ENCODE results near the gene HDHD3. TPM values are rescaled to one million over a fixed set of nuclear protein-coding genes. Genes with fewer than 3 reads are reported as not detected.

HDHD3 gene
- polyA plus RNA-seq, 3 donors, result 8.3 to 12.0 (median 9.2) TPM

DNA sequence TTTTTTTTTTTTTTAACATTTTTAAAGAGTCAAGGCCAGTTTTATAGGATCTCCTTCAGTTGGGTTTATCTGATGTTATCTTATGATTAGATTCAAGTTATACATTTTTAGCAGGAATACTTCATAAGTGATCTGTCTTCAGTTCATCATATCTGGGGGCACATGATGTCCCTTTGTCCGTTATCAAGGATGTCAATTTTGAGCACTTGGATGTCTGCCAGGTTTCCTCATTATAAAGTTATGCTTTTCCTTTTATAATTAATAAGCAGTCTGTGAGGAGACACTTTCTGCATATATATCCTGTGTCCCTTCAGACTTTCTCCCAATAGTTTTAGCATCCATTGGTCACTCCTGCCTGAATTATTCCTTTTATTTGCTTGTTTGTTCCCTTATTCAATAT lies 11.8 kb downstream of the HDHD3 start:
- H3K36me3 ChIP-seq (replicated peaks in 1 of 2; ENCODE audit: control insufficient read depth in 1 of 2, insufficient read depth in 2 of 2, low read length in 2 of 2), result no peaks in the 10 kb centered on the region
- TF ChIP-seq, protein P1, sequence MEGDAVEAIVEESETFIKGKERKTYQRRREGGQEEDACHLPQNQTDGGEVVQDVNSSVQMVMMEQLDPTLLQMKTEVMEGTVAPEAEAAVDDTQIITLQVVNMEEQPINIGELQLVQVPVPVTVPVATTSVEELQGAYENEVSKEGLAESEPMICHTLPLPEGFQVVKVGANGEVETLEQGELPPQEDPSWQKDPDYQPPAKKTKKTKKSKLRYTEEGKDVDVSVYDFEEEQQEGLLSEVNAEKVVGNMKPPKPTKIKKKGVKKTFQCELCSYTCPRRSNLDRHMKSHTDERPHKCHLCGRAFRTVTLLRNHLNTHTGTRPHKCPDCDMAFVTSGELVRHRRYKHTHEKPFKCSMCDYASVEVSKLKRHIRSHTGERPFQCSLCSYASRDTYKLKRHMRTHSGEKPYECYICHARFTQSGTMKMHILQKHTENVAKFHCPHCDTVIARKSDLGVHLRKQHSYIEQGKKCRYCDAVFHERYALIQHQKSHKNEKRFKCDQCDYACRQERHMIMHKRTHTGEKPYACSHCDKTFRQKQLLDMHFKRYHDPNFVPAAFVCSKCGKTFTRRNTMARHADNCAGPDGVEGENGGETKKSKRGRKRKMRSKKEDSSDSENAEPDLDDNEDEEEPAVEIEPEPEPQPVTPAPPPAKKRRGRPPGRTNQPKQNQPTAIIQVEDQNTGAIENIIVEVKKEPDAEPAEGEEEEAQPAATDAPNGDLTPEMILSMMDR (IDR thresholded peaks at IDR 0.05), result no peak
- H3K9me3 Mint-ChIP-seq, result no peaks in the 10 kb centered on the region
- no peak overlapping the region for H3K4me3 Mint-ChIP-seq
- DNase-seq, result no peak
- H3K4me3 ChIP-seq (replicated peaks in 1 of 3; ENCODE audit: low read depth in 2 of 3, low read length in 3 of 3), result no peak overlapping the region
- H3K9ac ChIP-seq (ENCODE audit: insufficient read depth, low read length, poor library complexity, severe bottlenecking), result no peak overlapping the region
- H3K9me3 ChIP-seq (replicated peaks in 1 of 2; ENCODE audit: control insufficient read depth in 1 of 2, insufficient read depth in 1 of 2, low read length in 2 of 2), result no peaks in the 10 kb centered on the region
- H3K27me3 Mint-ChIP-seq (ENCODE audit: low read depth in 3 of 3), result peaks cover 0 to 3% (median 0%) of the 10 kb centered on the region in 3 donors
- peaks cover 11 to 16% of the 10 kb centered on the region in 2 donors for H3K4me1 ChIP-seq (ENCODE audit: control insufficient read depth in 1 of 2, insufficient read depth in 2 of 2, low read length in 2 of 2)
- no peaks in the 10 kb centered on the region for H4K20me1 ChIP-seq (ENCODE audit: insufficient read depth, low read length)
- no peaks in the 10 kb centered on the region for H3K36me3 Mint-ChIP-seq
- no peaks in the 10 kb centered on the region for H3K79me2 ChIP-seq (ENCODE audit: insufficient read depth, low read length)
- intact Hi-C loops (cut with micrococcal nuclease), result no loop called here
- H3K4me2 ChIP-seq (replicated peaks; ENCODE audit: extremely low read depth, low read length, poor library complexity, severe bottlenecking), result no peak overlapping the region
- H3K4me1 Mint-ChIP-seq, result peaks cover 16% of the 10 kb centered on the region
- no CpG with 5 or more reads among the region's 1 CpG for WGBS (ENCODE audit: insufficient coverage)
- peak overlapping the region; percentile 68 for H2AFZ ChIP-seq (ENCODE audit: insufficient read depth, low read depth, low read length, poor library complexity, severe bottlenecking)
- peak overlapping the region in 3 of 7 donors; percentile 34 to 86 (median 73) for H3K27ac Mint-ChIP-seq
- peak overlapping the region in 1 of 2 donors; percentile 70 for H3K27ac ChIP-seq (ENCODE audit: low read depth in 1 of 2, low read length in 2 of 2)
- H3K27me3 ChIP-seq (ENCODE audit: control insufficient read depth in 2 of 2, insufficient read depth in 2 of 2, low read length in 2 of 2), result no peaks in the 10 kb centered on the region

DNA sequence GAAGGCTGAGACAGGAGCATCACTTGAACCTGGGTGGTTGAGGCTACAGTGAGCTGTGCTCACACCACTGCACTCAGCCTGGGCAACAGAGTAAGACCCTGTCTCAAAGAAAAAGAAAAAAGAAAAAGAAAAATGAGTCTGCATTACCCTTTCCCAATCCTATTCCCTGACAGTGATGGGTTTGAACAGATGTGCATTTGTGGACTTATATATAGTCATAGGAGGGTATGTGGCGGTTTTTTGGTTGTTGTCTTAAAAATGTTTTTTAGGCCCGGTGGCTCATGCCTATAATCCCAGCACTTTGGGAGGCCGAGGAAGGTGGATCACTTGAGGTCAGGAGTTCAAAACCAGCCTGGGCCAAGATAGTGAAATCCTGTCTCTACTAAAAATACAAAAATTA lies 13.4 kb downstream of the HDHD3 start:
- H3K4me2 ChIP-seq (replicated peaks; ENCODE audit: extremely low read depth, low read length, poor library complexity, severe bottlenecking), result no peak overlapping the region
- H3K4me3 ChIP-seq (replicated peaks in 1 of 3; ENCODE audit: low read depth in 2 of 3, low read length in 3 of 3), result no peak overlapping the region
- no peaks in the 10 kb centered on the region for H3K27me3 ChIP-seq (ENCODE audit: control insufficient read depth in 2 of 2, insufficient read depth in 2 of 2, low read length in 2 of 2)
- H3K36me3 ChIP-seq (replicated peaks in 1 of 2; ENCODE audit: control insufficient read depth in 1 of 2, insufficient read depth in 2 of 2, low read length in 2 of 2), result no peaks in the 10 kb centered on the region
- no peaks in the 10 kb centered on the region for H3K9me3 ChIP-seq (replicated peaks in 1 of 2; ENCODE audit: control insufficient read depth in 1 of 2, insufficient read depth in 1 of 2, low read length in 2 of 2)
- no peak overlapping the region for H2AFZ ChIP-seq (ENCODE audit: insufficient read depth, low read depth, low read length, poor library complexity, severe bottlenecking)
- no peak for DNase-seq
- 100% methylated on average over 2 of the region's 3 CpGs for whole genome bisulfite sequencing (ENCODE audit: insufficient coverage)
- no peak overlapping the region for H3K9ac ChIP-seq (ENCODE audit: insufficient read depth, low read length, poor library complexity, severe bottlenecking)
- H3K4me1 ChIP-seq (ENCODE audit: control insufficient read depth in 1 of 2, insufficient read depth in 2 of 2, low read length in 2 of 2), result peaks cover 11 to 16% of the 10 kb centered on the region in 2 donors
- Mint-ChIP-seq H3K4me3 (no peak overlapping the region), H3K27ac (no peak overlapping the region), H3K27me3 (ENCODE audit: low read depth in 3 of 3) (peaks cover 0 to 3% (median 0%) of the 10 kb centered on the region in 3 donors), H3K4me1 (peaks cover 16% of the 10 kb centered on the region), H3K9me3 (no peaks in the 10 kb centered on the region), H3K36me3 (no peaks in the 10 kb centered on the region)
- H4K20me1 ChIP-seq (ENCODE audit: insufficient read depth, low read length), result no peaks in the 10 kb centered on the region
- intact Hi-C loops (cut with micrococcal nuclease), result no loop called here
- H3K79me2 ChIP-seq (ENCODE audit: insufficient read depth, low read length), result no peaks in the 10 kb centered on the region
- no peak overlapping the region for H3K27ac ChIP-seq (ENCODE audit: low read depth in 1 of 2, low read length in 2 of 2)
- TF ChIP-seq, protein P1 (IDR thresholded peaks at IDR 0.05), result no peak

Measured in CD14-positive monocyte (primary cell).